Activated T-cell treated with anti-CD3 and anti-CD28 coated beads for 4 hours (primary cell): Measurements from ENCODE around the gene TSPYL6.

ENCODE experiments used
- DNase-seq: peaks from one replicate; pipeline ENCODE4 v3.0.0-alpha.2; 2020

Gene TSPYL6

GRCh38 chr2:54255230-54256090, 569 bp downstream of the TSPYL6 start:
- DNase-seq: no peak

GRCh38 chr2:54254180-54254579, 1.8 kb downstream of the TSPYL6 start:
- DNase-seq: no peak

GRCh38 chr2:54249629-54250028, 6.4 kb downstream of the TSPYL6 start:
- no peak for DNase-seq

- no peak for DNase-seq
Measured at GRCh38 chr2:54247115-54247514, 8.9 kb downstream of the TSPYL6 start.

- no peak for DNase-seq
Measured at GRCh38 chr2:54240515-54241469, 15.2 kb downstream of the TSPYL6 start.

- no peak for DNase-seq
Measured at GRCh38 chr2:54239427-54239826, 16.6 kb downstream of the TSPYL6 start.

GRCh38 chr2:54237428-54237827, 18.6 kb downstream of the TSPYL6 start:
- no peak for DNase-seq

- DNase-seq: no peak
Measured at GRCh38 chr2:54233832-54234649, 22.0 kb downstream of the TSPYL6 start.

- DNase-seq: no peak
Measured at GRCh38 chr2:54228945-54229344, 27.1 kb downstream of the TSPYL6 start.

- DNase-seq: no peak
Measured at GRCh38 chr2:54227798-54228197, 28.2 kb downstream of the TSPYL6 start.

GRCh38 chr2:54226260-54226659, 29.8 kb downstream of the TSPYL6 start:
- DNase-seq: no peak

GRCh38 chr2:54224997-54225396, 31.0 kb downstream of the TSPYL6 start:
- DNase-seq: no peak

- DNase-seq: no peak
Measured at GRCh38 chr2:54213082-54213481, 42.9 kb downstream of the TSPYL6 start.

GRCh38 chr2:54212456-54212855, 43.6 kb downstream of the TSPYL6 start:
- DNase-seq: no peak

- no peak for DNase-seq
Measured at GRCh38 chr2:54209379-54209778, 46.6 kb downstream of the TSPYL6 start.

GRCh38 chr2:54208364-54209240, 47.4 kb downstream of the TSPYL6 start:
- no peak for DNase-seq

GRCh38 chr2:54207666-54208195, 48.3 kb downstream of the TSPYL6 start:
- DNase-seq: no peak

GRCh38 chr2:54206596-54206995, 49.4 kb downstream of the TSPYL6 start:
- no peak for DNase-seq

GRCh38 chr2:54204476-54204875, 51.6 kb downstream of the TSPYL6 start:
- DNase-seq: no peak
